HG02970 (cell line): ENCODE data around the gene ALG6.
"Not testable (repeated sequence)": the region's sequence is repeated elsewhere in the genome, so short reads cannot be mapped to it uniquely, and the experiment has no call there.

Experiments
- ATAC-seq: cut with Tn5 transposase; IDR thresholded peaks from one replicate; pipeline ENCODE4 v1.9.1; 2021; ENCODE audit warnings: mild to moderate bottlenecking, moderate library complexity, moderate number of reproducible peaks; ENCODE audit not compliant: unreplicated experiment, low FRiP score

Gene ALG6

GRCh38 chr1:63328122-63328521 lies 39.3 kb upstream of the ALG6 start:
- no peak for ATAC-seq

DNA sequence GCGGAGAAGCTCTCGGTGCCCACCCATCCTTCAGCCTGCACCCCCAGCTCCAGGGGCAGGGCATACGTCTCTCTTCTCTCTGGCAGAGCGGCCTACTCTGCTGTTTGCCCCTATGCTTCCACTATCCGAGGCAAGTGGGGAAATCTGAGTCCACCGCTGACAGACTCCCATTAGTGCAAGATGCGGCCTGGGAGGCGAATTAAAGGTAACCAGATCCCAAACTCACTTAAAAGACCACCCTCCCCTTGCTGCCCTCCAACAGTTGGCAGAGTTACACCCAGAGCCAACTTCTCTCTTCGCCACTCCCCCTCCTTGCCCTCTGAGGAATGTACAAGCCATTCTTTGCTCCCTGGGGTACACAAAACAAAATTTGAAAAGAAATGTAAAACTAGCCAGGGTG lies 38.6 kb upstream of the ALG6 start:
- ATAC-seq, result no peak

- ATAC-seq, result no peak
These were observed 37.7 kb upstream of the ALG6 start for GRCh38 chr1:63329621-63330330.

- no peak for ATAC-seq
These were observed 37.0 kb upstream of the ALG6 start for GRCh38 chr1:63330331-63330916.

DNA sequence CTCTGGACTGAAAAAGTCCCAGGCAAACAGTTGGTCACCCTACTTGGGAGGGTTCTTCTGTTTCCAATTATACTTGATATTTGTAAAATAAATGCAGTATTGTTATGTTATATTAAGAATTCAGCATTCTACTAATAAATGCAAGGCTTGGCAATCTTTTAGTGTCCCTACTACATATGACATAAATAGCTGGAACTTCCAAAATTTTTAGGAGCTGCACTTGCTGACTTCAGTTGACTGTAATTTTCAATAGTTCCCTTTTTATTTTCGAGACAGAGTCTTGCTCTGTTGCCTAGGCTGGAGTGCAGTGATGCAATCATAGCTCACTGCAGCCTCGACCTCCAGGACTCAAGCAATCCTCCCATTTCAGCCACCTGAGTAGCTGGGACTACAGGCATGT lies 25.0 kb upstream of the ALG6 start:
- ATAC-seq, result no peak

GRCh38 chr1:63343922-63344321 lies 23.5 kb upstream of the ALG6 start:
- ATAC-seq, result no peak

GRCh38 chr1:63350320-63350719 lies 17.1 kb upstream of the ALG6 start:
- no peak for ATAC-seq

DNA sequence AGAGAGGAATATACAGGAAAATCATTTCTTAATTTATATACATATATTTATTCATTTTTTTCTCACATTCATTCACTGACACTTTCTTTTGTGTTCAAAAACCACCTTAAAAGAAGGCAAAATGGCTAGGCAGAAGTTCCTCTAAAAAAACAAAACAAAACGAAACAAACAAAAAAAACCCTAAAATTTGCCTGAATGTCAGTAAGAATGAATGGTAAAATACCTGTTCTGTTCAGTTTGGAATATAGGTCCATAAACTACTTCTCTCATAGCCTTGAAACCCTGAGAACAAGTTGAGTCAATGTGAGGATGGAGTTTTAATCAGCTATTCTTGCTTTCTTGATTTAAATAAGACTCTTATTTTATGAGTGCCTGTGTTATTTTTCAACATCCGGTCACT lies 14.7 kb upstream of the ALG6 start:
- no peak for ATAC-seq

- ATAC-seq, result not testable (repeated sequence)
These were observed 11.2 kb upstream of the ALG6 start for GRCh38 chr1:63356234-63356633.

DNA sequence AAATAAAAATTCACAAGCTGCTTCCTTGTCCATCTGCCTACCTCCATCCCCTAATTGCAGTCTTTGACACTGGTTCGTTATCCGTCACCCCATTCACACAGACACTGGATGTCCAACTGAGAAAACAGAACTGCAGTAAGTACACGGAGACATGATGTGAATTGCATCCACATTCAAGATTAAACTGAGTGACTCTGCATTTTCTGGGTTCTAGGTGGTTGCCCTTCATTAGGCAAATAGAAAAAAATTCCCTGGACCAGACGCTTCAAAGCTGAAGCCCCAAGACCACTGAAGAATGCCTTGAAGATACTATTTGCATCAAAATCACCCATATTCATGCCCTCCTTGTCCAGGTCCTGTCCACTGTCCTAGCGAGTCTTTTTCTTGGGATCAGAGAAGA lies 7.9 kb upstream of the ALG6 start:
- ATAC-seq, result no peak

DNA sequence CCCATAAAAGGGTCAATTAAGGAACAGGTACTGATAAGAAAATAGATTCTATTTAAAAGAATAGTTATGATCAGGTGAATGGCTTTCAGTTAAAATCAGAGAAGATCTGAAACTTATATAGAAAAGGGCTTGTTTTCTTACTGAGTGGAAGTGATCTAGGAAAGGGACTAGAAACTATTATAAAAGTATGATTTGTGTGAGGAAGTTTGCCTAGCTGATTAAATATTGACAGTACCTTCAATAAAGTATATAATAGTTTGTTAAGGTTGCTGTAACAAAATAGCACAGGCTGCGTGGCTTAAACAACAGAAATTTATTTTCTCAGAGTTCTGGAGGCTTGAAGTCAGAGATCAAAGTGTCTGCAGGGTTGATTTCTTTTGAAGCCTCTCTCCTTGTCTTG lies 5.4 kb upstream of the ALG6 start:
- ATAC-seq, result no peak

DNA sequence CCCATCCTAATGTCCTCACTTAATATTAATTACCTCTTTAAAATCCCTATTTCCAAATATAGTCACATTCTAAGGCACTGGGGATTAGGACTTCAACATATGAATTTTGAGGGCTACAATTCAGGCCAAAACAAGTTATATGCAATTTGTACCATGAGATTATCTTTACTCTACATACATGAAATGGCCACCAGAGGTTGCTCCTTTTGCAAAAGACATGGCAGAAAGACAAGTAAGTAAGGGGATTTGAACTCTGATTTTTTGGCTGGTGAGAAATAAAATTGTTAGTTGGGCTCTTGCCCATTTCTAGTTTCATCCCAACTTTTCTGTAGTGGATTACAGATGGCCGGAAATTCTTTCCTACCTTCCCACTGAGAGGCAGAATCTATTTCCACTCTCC lies 4.8 kb upstream of the ALG6 start:
- no peak for ATAC-seq

DNA sequence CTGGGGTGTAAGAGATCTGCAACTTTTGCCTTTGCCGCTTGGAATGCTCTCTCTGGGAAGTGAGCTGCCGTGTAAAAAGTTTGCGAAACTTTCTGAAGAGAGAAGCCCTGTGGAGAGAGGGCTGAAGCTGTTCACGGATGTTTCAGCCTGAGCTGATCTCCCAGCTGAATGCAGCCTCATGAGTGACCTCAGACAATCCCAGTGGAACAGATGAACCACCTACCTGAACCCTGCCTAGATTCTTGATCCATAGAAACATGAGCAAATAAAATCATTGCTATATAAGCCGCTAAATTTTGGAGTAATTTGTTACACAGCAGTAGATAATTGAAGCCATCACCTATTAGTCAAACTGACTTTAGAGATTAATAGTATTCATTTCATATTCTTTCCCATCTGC lies 4.4 kb upstream of the ALG6 start:
- no peak for ATAC-seq

DNA sequence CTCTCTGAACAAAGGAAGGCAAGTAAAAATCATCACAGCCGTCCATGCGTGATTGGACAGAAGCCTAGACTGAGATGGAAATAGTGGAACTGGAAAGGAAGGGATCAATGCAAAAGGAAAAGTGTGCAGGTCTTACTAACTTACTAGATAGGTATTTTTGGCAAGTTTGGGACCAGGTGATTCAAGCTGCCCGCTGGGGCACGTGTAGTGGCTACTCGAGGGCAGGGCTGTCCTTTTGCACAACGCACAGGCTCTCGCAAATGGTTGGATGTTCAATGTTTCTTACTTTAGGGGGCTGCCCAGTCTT lies 566 bp upstream of the ALG6 start:
- ATAC-seq, result no peak

DNA sequence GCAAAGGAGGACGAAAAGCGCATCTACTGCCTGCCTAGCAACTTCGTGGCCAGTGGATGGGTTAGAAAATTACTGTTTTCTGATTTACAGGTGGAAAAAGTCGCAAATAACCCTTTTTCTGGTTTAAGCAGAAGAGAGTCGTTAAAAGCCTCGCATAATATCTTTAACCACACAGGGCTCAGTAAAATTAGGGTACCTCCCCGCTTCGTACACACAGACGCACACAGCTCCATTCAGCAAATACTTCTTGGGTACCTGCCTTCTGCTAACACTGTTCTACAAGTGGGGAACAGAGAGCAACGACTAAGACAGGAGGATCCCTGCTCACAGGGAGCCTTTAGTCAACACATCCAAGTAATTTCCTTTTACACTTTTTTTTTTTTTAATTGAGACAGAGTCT lies 704 bp downstream of the ALG6 start:
- ATAC-seq, result no peak

- no peak for ATAC-seq
These were observed 12.2 kb downstream of the ALG6 start for GRCh38 chr1:63379583-63379982.

- no peak for ATAC-seq
These were observed 14.3 kb downstream of the ALG6 start for GRCh38 chr1:63381741-63382140.

GRCh38 chr1:63401945-63402344 lies 34.5 kb downstream of the ALG6 start:
- no peak for ATAC-seq

- ATAC-seq, result no peak
These were observed 36.0 kb downstream of the ALG6 start for GRCh38 chr1:63403386-63403785.

DNA sequence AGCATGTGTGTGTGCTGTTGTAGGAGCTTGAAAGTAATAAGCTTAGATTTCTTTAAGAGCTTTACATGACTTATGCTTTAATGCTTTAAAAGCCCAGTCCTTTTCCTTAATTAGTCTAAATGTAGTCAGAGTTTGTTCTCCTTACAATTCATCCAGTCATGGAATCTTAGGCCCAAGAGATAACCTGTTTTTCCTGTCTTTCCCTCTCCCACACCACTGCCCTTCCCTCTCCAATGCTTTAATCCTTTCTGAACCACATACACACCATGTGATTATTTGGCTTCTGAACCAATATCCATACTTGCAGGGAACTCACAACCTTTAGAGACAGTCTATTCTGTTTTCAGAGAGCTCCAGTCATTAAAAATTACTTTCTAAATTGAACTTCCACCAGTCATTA lies 37.6 kb downstream of the ALG6 start:
- no peak for ATAC-seq

- no peak for ATAC-seq
These were observed 38.6 kb downstream of the ALG6 start for GRCh38 chr1:63405987-63406386.

DNA sequence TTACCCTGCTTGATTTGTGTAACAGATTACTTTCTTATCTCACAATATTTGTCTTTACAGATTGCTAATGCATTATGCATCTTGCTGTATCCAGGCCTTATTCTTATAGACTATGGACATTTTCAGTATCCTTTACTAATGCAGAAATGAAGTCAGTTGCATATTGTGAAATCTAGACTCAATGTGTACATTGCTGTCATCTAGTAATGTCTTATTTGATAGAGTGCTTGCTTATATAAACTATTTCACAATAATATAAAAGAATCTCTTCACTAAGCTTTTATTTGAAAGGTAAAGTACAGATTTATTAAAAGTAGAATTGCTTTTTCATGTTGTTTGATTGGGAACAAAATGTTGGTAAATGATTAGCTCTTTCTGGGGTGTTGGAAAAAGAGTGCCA lies 39.6 kb downstream of the ALG6 start:
- ATAC-seq, result no peak

- ATAC-seq, result no peak
These were observed 40.9 kb downstream of the ALG6 start for GRCh38 chr1:63408331-63408730.
